Immature natural killer cell (primary cell): ENCODE measurements around the gene KYAT1. TPM values are rescaled to one million over a fixed set of nuclear protein-coding genes. Genes with fewer than 3 reads are reported as not detected.

Source experiments
- DNase-seq, 3 donors: peaks; one replicate each; pipeline ENCODE4 v3.0.0; 2022; ENCODE audit warnings: mixed read lengths in 1 of 3
- H3K27ac Mint-ChIP-seq, 6 donors: one replicate each; pipeline ENCODE4 v1.8.0; 2020; ENCODE audit warnings: mixed read lengths in 6 of 6, mild to moderate bottlenecking in 5 of 6, inconsistent platforms in 4 of 6, moderate library complexity in 3 of 6
- H3K27me3 Mint-ChIP-seq, 3 donors: one replicate each; pipeline ENCODE4 v1.8.0; 2020 to 2021; ENCODE audit warnings: low read depth in 3 of 3, mild to moderate bottlenecking in 3 of 3, mixed read lengths in 3 of 3, moderate library complexity in 3 of 3, inconsistent platforms in 1 of 3
- H3K36me3 Mint-ChIP-seq, 3 donors: one replicate each; pipeline ENCODE4 v1.8.0; 2020; ENCODE audit warnings: mixed read lengths in 3 of 3, inconsistent platforms in 2 of 3, mild to moderate bottlenecking in 2 of 3
- H3K4me1 Mint-ChIP-seq, 2 donors: one replicate each; pipeline ENCODE4 v1.8.0; 2020; ENCODE audit warnings: inconsistent platforms in 2 of 2, mild to moderate bottlenecking in 2 of 2, mixed read lengths in 2 of 2, moderate library complexity in 1 of 2
- H3K4me3 Mint-ChIP-seq, 5 donors: one replicate each; pipeline ENCODE4 v1.8.0; 2020; ENCODE audit warnings: mild to moderate bottlenecking in 5 of 5, mixed read lengths in 5 of 5, inconsistent platforms in 3 of 5, moderate library complexity in 3 of 5
- H3K9me3 Mint-ChIP-seq, 6 donors: one replicate each; pipeline ENCODE4 v1.8.0; 2020; ENCODE audit warnings: mild to moderate bottlenecking in 6 of 6, mixed read lengths in 6 of 6, inconsistent platforms in 4 of 6, moderate library complexity in 3 of 6
- polyA plus RNA-seq, 3 donors: library from polyadenylated mRNA; unstranded; fragments of 300-500 nt; fragmentation: Illumina TruSeq; gene quantifications; one replicate each; pipeline ENCODE4 v1.2.3, GENCODE V29; 2021

The KYAT1 gene
- polyA plus RNA-seq, 3 donors from 2014 or later: 9.6 to 10.1 (median 10.0) TPM

DNA sequence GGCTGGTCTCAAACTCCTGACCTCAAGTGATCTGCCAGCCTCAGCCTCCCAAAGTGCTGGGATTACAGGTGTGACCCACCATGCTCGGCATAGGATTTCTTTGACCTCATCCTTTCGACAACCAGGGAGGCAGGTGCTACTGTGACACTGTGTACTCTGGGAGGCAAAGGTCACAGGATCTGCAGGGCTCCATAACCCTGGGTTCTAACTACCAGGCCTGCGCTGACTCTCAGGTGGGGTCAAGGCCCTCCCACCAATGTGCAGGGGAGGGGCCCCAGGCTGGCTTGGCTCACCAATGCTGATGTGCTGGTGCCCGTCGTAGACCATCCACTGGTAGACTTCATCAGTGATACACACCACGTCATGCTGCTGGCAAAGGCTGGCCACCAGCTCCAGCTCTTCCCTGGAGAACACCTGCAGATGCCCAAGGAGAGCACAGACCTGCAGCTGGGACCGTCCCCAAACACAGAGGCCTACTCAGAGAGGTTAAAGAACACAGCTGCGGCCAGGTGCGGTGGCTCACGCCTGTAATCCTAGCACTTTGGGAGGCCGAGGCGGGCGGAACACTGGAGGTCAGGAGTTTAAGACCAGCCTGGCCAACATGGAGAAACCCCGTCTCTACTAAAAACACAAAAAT, 45.1 kb downstream of the KYAT1 start:
- no peak for DNase-seq
- peaks cover 0 to 9% (median 0%) of the 10 kb centered on the region in 3 donors for H3K36me3 Mint-ChIP-seq
- H3K4me1 Mint-ChIP-seq: no peaks in the 10 kb centered on the region
- H3K27ac Mint-ChIP-seq: no peak overlapping the region
- H3K4me3 Mint-ChIP-seq: no peak overlapping the region
- no peaks in the 10 kb centered on the region for H3K27me3 Mint-ChIP-seq
- H3K9me3 Mint-ChIP-seq: no peaks in the 10 kb centered on the region

DNA sequence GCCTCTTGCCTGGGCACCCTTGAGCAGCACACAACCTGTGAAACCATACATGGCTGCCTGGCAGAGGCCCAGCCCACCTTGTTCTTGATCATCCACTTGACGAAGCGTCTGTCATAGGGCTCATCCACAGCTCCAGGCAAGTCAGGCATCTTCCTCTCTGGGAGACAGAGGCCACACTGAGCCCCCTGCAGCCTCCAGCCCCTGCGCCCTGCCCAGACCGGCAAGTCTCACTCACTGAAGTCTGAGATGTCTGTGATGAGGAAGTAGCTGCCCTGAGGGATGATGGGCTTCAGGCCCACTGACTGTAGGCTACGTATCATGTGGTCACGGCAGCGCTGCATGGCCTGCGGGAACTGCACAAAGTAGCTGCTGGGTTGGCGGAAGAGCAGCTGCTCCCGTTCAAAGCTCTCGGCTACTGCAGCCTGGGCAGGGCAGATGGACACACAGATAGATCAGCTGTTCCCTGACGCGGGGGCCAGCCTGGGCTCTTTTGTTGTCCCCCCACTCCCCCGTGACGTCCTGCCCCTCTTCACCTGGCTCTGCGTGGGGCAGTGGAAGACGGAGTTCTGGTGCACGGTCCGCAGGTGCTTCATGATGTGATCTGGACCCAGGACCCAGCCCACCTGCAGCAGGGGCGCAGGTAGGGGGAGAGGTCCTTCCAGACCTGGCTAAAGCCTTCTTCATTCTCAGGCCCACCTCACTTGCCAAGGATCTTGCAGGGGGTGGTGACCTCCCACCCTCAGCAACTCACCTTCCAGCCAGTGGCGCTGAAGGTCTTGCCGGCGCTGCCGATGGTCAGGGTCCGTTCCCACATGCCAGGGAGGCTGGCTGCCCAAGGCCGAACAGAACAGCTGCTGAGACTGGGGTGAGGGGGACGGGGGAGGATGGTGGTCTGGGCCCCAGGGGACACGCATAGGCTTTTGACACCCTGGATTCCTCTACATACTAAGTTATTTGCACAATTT, 46.2 kb downstream of the KYAT1 start:
- no peak for DNase-seq
- no peaks in the 10 kb centered on the region for H3K9me3 Mint-ChIP-seq
- H3K4me3 Mint-ChIP-seq: no peak overlapping the region
- H3K27me3 Mint-ChIP-seq: no peaks in the 10 kb centered on the region
- H3K4me1 Mint-ChIP-seq: no peaks in the 10 kb centered on the region
- peaks cover 0 to 9% (median 0%) of the 10 kb centered on the region in 3 donors for H3K36me3 Mint-ChIP-seq
- H3K27ac Mint-ChIP-seq: no peak overlapping the region

DNA sequence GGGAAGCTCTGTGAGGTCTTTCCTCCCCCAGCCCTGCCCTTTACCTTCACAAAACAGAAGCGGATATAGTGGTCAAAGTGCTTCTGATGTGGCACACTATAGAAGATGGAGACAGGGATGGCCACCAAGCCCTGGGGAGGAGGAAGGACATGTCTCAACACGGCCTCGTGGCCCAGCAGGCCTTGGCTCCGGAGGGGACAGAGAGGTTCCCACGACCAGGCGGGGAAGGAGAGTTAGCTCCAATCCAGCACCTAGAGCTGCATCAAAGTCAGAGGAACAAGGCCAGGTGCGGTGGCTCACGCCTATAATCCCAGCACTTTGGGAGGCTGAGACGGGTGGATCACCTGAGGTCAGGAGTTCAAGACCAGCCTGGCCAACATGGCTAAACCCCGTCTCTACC, 48.1 kb downstream of the KYAT1 start:
- Mint-ChIP-seq H3K4me1 (peaks cover 13 to 16% of the 10 kb centered on the region in 2 donors), H3K4me3 (no peak overlapping the region), H3K27ac (no peak overlapping the region), H3K36me3 (peaks cover 0 to 9% (median 0%) of the 10 kb centered on the region in 3 donors), H3K27me3 (peaks cover 2 to 4% (median 2%) of the 10 kb centered on the region in 3 donors), H3K9me3 (no peaks in the 10 kb centered on the region)
- DNase-seq: no peak

DNA sequence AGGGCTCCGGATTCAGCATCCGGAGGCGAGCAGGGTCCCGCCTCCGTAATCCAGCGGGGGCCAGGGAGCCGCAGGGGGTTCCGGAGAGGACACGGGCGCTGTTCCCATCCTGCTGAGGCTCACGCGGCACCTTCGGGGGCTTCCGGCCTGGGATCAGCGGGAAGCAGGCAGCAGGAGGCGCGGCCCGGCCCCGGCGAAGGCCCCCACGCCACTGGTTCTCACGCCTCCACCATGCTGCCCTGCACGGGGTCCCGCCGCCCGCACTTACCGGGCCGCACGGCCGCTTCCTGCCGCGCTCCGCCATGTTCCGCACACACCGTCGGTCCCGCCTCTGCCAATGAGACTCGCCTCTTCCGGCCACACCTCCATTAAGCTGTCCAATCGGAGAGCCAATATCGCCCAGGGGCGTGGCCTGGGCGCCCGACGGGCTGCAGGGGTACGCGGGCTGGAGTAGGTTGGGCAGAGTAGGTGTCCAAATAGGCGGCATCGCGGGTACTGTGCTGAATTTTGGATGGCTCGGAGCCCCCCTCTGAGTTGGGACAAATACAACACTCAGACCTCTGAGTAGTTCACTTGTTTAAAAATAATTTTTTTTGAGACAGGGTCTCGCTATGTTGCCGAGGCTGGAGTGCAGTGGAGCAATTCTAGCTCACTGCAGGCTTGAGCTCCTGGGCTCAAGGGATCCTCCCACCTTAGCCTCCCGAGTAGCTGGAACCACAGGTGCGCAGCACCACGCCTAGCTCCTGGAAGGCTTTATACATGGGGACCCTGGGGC, 52.1 kb downstream of the KYAT1 start, which contains the start of gene SPOUT1:
SPOUT1 (minus strand) TSS at position 318 of the 775 bp plus-strand sequence; CDS start at position 304, 14 bp downstream.
- Mint-ChIP-seq H3K9me3 (no peaks in the 10 kb centered on the region), H3K4me1 (peaks cover 27 to 33% of the 10 kb centered on the region in 2 donors), H3K27me3 (peaks cover 2 to 7% (median 2%) of the 10 kb centered on the region in 3 donors), H3K27ac (peak within 1 kb of the TSS; percentile 82 to 98 (median 94)), H3K4me3 (peak within 1 kb of the TSS; percentile 90 to 99 (median 97)), H3K36me3 (peaks cover 0 to 4% (median 4%) of the 10 kb centered on the region in 3 donors)
- DNase-seq: peak; percentile 92 to 95 (median 93)

DNA sequence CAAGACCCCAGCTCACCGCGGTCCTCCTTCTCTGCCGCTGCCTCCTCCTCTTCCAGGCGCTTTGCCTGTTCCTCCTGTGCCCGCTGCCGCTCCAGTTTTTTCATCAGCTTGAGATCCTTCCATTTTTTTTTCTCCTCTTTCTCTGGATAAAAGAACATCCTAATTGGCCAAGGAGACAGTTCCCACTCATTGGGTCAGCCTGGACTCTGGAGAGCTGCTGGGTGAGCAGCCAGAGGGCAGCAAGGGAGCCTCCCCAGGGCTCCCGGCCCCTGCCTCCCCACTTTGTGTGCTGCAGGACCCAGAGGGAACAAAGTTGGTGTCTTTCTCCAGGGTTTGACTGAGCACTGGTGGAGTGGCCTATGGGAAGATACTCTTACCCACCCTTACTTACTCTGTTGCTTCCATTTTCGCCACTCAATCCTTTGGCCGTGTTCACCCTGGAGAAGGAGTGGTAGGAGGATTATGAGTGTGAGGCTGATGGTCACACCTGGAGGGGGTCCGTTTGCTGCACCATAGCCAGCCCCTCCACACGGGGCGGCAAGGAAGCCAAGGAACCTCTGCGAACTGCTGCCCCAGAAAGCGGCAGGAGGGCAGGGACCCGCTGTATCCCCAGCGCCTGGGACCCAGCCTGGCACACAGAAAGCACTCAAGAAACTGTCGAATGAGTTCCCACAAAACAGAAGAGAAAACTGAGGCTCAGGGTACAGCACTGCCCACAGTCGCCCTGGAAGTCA, 52.9 kb downstream of the KYAT1 start:
- peak overlapping the region; percentile 82 to 98 (median 91) for H3K27ac Mint-ChIP-seq

DNA sequence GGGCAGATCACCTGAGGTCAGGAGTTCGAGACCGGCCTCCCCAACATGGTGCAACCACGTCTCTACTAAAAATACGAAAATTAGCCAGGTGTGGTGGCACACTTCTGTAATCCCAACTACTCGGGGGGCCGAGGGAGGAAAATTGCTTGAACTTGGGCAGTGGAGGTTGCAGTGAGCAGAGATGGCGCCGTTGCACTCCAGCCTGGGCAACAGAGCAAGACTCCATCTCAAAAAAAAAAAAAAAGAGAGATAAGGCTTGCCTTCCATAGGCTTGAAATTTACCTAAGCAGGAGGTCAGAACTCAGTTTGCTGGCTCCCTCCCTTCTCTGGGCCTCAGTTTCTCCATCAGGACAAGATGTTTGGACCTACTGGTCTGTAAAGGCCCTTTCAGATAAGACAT, 53.5 kb downstream of the KYAT1 start:
- Mint-ChIP-seq H3K36me3 (peaks cover 0 to 8% (median 4%) of the 10 kb centered on the region in 3 donors), H3K4me1 (peaks cover 27 to 33% of the 10 kb centered on the region in 2 donors), H3K27ac (peak overlapping the region; percentile 82 to 98 (median 91)), H3K4me3 (peak overlapping the region; percentile 90 to 99 (median 97)), H3K27me3 (peaks cover 2 to 7% (median 2%) of the 10 kb centered on the region in 3 donors), H3K9me3 (no peaks in the 10 kb centered on the region)
- no peak for DNase-seq

More for the DNA sequence above, 52.9 kb downstream of the KYAT1 start:
- no peak for DNase-seq
- Mint-ChIP-seq H3K4me3 (peak overlapping the region; percentile 90 to 99 (median 97)), H3K27me3 (peaks cover 2 to 7% (median 2%) of the 10 kb centered on the region in 3 donors), H3K36me3 (peaks cover 0 to 8% (median 4%) of the 10 kb centered on the region in 3 donors), H3K9me3 (no peaks in the 10 kb centered on the region), H3K4me1 (peaks cover 27 to 33% of the 10 kb centered on the region in 2 donors)

DNA sequence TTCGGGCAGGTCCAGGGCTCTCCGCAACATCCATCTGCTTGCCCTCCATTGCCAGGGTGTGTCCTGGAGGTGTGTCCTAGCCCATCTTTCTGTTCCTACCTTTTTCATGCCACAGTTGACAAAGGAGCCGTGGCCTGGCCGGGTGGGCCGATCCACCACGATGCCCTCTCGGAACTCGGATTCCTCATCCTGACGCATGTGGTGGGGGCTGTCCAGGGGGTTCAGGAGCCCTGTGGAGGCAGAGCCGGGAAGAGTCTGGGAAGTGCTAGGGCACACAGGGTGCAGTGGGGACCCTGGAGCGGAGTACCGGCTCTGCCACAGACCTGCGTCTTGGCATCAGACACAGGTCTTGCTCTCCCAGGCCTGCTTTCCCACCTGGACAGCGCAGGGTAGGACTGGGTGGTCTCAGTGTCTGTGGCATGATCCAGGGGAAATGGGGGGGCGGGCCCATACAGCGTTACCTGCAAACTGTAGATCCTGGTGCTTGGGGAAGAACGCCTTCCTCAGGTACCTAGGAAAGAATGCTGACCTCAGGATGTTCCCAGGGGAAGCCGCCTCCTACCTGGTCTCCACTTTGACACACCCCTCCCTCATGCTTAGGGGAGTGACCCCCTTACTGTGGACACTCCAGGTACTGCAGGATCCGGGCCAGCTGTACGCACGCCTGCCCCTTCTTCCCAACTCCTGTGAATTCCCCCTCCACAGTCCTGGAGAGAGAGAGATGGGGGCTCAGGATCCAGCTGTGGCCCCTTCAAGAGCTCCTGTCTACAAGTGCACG, 55.6 kb downstream of the KYAT1 start:
- no peak overlapping the region for H3K27ac Mint-ChIP-seq

DNA sequence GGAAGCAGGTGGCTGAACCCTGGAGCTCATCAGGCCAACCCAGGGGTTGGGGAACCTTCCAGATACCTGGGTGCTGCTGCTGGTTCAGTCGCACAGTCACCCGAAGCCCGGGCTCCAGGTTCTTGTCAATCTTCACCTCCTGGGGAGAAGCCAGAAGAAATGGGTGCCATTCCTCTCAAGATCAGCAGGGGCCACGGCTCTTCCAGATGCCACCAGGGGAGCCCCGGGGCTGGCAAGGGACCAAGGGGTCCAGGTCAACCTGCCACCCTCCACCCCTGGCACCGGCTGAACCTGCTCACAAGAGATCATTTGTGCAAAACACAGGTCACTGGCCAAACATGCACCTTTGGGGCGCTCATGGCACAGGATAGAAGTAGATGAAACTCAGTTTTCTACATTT, 56.8 kb downstream of the KYAT1 start:
- peaks cover 2 to 10% (median 2%) of the 10 kb centered on the region in 3 donors for H3K27me3 Mint-ChIP-seq
- H3K27ac Mint-ChIP-seq: no peak overlapping the region
- no peak for DNase-seq
- peaks cover 25 to 30% of the 10 kb centered on the region in 2 donors for H3K4me1 Mint-ChIP-seq
- H3K36me3 Mint-ChIP-seq: peaks cover 0 to 11% (median 3%) of the 10 kb centered on the region in 3 donors
- H3K9me3 Mint-ChIP-seq: no peaks in the 10 kb centered on the region
- no peak overlapping the region for H3K4me3 Mint-ChIP-seq

More for the DNA sequence above, 55.6 kb downstream of the KYAT1 start:
- peaks cover 0 to 11% (median 3%) of the 10 kb centered on the region in 3 donors for H3K36me3 Mint-ChIP-seq
- peaks cover 29 to 33% of the 10 kb centered on the region in 2 donors for H3K4me1 Mint-ChIP-seq
- H3K9me3 Mint-ChIP-seq: no peaks in the 10 kb centered on the region
- DNase-seq: no peak
- H3K4me3 Mint-ChIP-seq: no peak overlapping the region
- H3K27me3 Mint-ChIP-seq: peaks cover 2 to 10% (median 2%) of the 10 kb centered on the region in 3 donors

DNA sequence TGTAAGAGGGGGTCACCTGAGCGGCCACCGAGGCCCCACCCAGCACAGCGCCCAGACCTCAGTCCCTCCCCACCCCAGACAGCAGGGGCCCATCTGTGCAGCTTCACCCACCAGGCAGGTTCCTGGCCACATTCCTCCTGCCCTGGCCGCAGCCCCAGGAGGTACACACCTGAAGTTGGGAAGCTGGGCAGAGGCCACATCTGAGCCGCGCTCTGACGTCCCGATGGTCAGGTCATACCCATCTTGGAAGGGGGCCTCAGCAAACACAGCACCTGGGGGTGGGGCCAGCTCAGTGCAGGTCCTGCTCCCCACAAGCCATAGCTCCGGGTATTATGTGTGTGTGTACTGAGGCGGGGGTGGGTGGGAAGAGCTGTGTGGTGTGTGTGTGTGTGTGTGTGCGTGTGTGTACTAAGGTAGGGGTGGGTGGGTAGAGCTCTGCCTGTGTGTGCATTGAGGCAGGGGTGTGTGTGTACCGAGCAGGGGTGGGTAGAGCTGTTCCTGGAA, 57.8 kb downstream of the KYAT1 start:
- H3K27me3 Mint-ChIP-seq: peaks cover 0 to 8% (median 2%) of the 10 kb centered on the region in 3 donors
- H3K36me3 Mint-ChIP-seq: peaks cover 0 to 11% (median 3%) of the 10 kb centered on the region in 3 donors
- H3K4me1 Mint-ChIP-seq: peaks cover 25 to 29% of the 10 kb centered on the region in 2 donors
- H3K27ac Mint-ChIP-seq: no peak overlapping the region
- no peaks in the 10 kb centered on the region for H3K9me3 Mint-ChIP-seq
- no peak for DNase-seq
- H3K4me3 Mint-ChIP-seq: no peak overlapping the region

DNA sequence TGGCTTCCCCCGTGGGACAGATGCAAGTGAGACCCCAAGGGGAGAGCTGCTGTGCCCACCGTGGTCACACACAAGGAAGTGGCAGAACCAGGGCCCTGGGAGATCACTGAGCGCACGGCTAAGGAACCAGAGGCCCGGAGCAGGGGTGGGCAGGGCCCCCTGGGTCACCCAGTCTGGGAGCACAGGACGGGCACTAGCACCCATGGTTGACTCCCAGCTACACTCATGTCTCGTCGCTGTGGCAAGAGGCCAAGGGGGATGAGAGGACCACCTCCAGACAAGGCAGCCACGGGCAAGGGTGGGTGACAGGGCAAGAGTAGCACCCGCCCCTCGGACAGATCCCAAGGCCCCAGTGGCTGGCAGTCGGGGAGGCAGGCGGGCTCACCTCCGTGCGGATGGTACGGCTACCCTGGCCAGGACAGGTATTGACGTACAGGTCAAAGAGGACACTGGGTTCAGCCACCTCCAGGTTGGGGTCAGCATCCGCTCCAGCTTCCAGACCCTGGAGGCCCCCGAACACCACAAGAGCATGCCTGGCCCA, 58.3 kb downstream of the KYAT1 start:
- H3K4me1 Mint-ChIP-seq: peaks cover 19 to 23% of the 10 kb centered on the region in 2 donors
- peaks cover 0 to 6% (median 2%) of the 10 kb centered on the region in 3 donors for H3K27me3 Mint-ChIP-seq
- H3K36me3 Mint-ChIP-seq: peaks cover 0 to 11% (median 3%) of the 10 kb centered on the region in 3 donors
- no peak overlapping the region for H3K27ac Mint-ChIP-seq
- DNase-seq: no peak
- no peak overlapping the region for H3K4me3 Mint-ChIP-seq
- H3K9me3 Mint-ChIP-seq: no peaks in the 10 kb centered on the region

DNA sequence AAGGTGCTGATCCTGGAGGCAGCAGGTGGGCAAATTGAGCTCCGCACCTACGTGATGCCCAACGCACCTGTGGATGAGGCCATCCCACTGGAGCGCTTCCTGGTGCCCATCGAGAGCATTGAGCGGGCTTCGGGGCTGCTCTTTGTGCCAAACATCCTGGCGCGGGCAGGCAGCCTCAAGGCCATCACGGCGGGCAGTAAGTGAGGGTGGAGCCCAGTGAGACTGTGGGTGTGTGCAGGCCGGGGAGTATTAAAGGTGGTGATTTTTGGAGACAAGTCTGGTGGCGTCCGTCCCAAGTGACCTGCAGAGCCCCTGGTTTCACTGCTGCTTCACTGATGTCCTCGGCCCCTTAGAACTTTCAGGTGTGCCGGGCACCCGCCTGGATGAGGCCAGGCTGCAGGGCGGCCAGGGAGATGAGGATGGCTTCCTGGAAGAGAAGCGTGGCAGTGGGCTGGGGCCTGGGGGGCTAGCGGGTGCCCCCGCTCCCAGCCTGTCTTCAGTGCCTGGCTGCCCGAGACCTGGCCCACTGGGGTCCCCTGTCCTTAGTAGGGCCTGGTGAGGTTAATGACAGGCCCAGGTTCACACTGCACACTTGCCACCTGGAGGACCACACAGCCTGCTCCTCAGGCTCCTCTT, 59.2 kb downstream of the KYAT1 start:
- peaks cover 20 to 22% of the 10 kb centered on the region in 2 donors for H3K4me1 Mint-ChIP-seq
- peaks cover 0 to 11% (median 3%) of the 10 kb centered on the region in 3 donors for H3K36me3 Mint-ChIP-seq
- no peaks in the 10 kb centered on the region for H3K9me3 Mint-ChIP-seq
- DNase-seq: no peak
- no peak overlapping the region for H3K4me3 Mint-ChIP-seq
- H3K27me3 Mint-ChIP-seq: peaks cover 2 to 8% (median 5%) of the 10 kb centered on the region in 3 donors
- no peak overlapping the region for H3K27ac Mint-ChIP-seq
